ENCODE data around the gene ATP13A4. TPM values are rescaled to one million over a fixed set of nuclear protein-coding genes. Genes with fewer than 3 reads are reported as not detected.

Gene ATP13A4
- total and polyA plus RNA-seq, 7 donors, result 0.49 to 3.0 (median 0.60) TPM; not detected in 2

GRCh38 chr3:193377591-193377990, 177.1 kb downstream of the ATP13A4 start:
- Histone ChIP-seq H3K27ac (no peak overlapping the region), H3K27me3 (no peaks in the 10 kb centered on the region), H3K9me3 (no peaks in the 10 kb centered on the region), H3K4me3 (no peak overlapping the region), H3K36me3 (no peaks in the 10 kb centered on the region), H3K4me1 (no peaks in the 10 kb centered on the region)
- intact Hi-C loops (cut with DNase I), result no loop called here
- TF ChIP-seq EP300 (IDR thresholded peaks at IDR 0.05), result no peak
- no peak for TF ChIP-seq CTCF (IDR thresholded peaks at IDR 0.05)
- TF ChIP-seq POLR2AphosphoS5 (IDR thresholded peaks at IDR 0.05), result no peak
- no peak for TF ChIP-seq POLR2A (IDR thresholded peaks at IDR 0.05)
- WGBS, 2 donors, result 30 to 62% methylated on average over 2 of the region's 2 CpGs
- no peak for DNase-seq

GRCh38 chr3:193375614-193376013, 179.1 kb downstream of the ATP13A4 start:
- TF ChIP-seq CTCF (IDR thresholded peaks at IDR 0.05) (no peak), EP300 (IDR thresholded peaks at IDR 0.05) (no peak), POLR2AphosphoS5 (IDR thresholded peaks at IDR 0.05) (no peak), POLR2A (IDR thresholded peaks at IDR 0.05) (no peak)
- Histone ChIP-seq H3K27ac (no peak overlapping the region), H3K4me3 (no peak overlapping the region), H3K9me3 (no peaks in the 10 kb centered on the region), H3K36me3 (no peaks in the 10 kb centered on the region), H3K4me1 (no peaks in the 10 kb centered on the region), H3K27me3 (no peaks in the 10 kb centered on the region)
- intact Hi-C loops (cut with DNase I), result no loop called here
- no peak for DNase-seq
- WGBS, 2 donors, result 88 to 92% methylated on average over 8 of the region's 8 CpGs

- no peaks in the 10 kb centered on the region for H3K4me1 ChIP-seq
- DNase-seq, result no peak
- no peaks in the 10 kb centered on the region for H3K36me3 ChIP-seq
- TF ChIP-seq CTCF (IDR thresholded peaks at IDR 0.05), result no peak
- TF ChIP-seq EP300 (IDR thresholded peaks at IDR 0.05), result no peak
- H3K27ac ChIP-seq, result no peak overlapping the region
- intact Hi-C loops (cut with DNase I), result no loop called here
- H3K27me3 ChIP-seq, result no peaks in the 10 kb centered on the region
- H3K4me3 ChIP-seq, result no peak overlapping the region
- no peaks in the 10 kb centered on the region for H3K9me3 ChIP-seq
These were observed 181.9 kb downstream of the ATP13A4 start for GRCh38 chr3:193372783-193373182.

GRCh38 chr3:193367868-193368267, 186.8 kb downstream of the ATP13A4 start:
- Histone ChIP-seq H3K9me3 (no peaks in the 10 kb centered on the region), H3K27ac (no peak overlapping the region), H3K27me3 (no peaks in the 10 kb centered on the region), H3K4me1 (no peaks in the 10 kb centered on the region), H3K36me3 (no peaks in the 10 kb centered on the region), H3K4me3 (no peak overlapping the region)
- TF ChIP-seq EP300 (IDR thresholded peaks at IDR 0.05) (no peak), CTCF (IDR thresholded peaks at IDR 0.05) (no peak), POLR2A (IDR thresholded peaks at IDR 0.05) (no peak), POLR2AphosphoS5 (IDR thresholded peaks at IDR 0.05) (no peak)
- 44 to 80% methylated on average over 1 of the region's 1 CpG for WGBS, 2 donors
- DNase-seq, result no peak
- intact Hi-C loops (cut with DNase I), result no loop called here

DNA sequence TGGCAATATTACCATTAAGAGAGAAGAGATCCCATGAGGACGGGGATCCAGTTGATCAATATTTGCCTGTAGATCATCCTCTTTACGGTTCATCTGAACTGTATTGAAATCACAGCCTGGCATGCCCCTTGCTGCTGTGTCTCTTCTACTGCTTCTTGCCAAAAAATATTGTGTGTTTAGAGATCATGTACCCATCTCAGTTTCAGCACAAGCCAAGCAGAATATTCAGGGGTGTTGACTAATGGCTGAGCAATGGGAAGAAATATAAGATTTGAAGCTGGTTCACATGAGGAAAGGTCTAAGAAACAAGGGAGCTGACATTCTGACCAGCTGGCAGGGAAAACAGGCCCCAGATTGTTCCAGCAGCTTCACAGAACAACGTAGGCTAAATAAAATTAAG, 197.4 kb downstream of the ATP13A4 start:
- H3K36me3 ChIP-seq, result no peaks in the 10 kb centered on the region
- H3K4me1 ChIP-seq, result no peaks in the 10 kb centered on the region
- WGBS, 2 donors, result 85 to 86% methylated on average over 3 of the region's 3 CpGs
- H3K9me3 ChIP-seq, result no peaks in the 10 kb centered on the region
- TF ChIP-seq POLR2A (IDR thresholded peaks at IDR 0.05), result no peak
- TF ChIP-seq POLR2AphosphoS5 (IDR thresholded peaks at IDR 0.05), result no peak
- TF ChIP-seq CTCF (IDR thresholded peaks at IDR 0.05), result no peak
- TF ChIP-seq EP300 (IDR thresholded peaks at IDR 0.05), result no peak
- no peak overlapping the region for H3K4me3 ChIP-seq
- no peak overlapping the region for H3K27ac ChIP-seq
- no peaks in the 10 kb centered on the region for H3K27me3 ChIP-seq
- no peak for DNase-seq
- intact Hi-C loops (cut with DNase I), result no loop called here
